A172 (cell line): ENCODE data around the gene SDR42E1. TPM values are rescaled to one million over a fixed set of nuclear protein-coding genes. Genes with fewer than 3 reads are reported as not detected.
"Not testable (repeated sequence)": the region's sequence is repeated elsewhere in the genome, so short reads cannot be mapped to it uniquely, and the experiment has no call there.

ENCODE experiments used
- DNase-seq: peaks from one replicate; pipeline ENCODE4 v3.0.0-alpha.2; 2015; ENCODE audit warnings: low spot score
- total RNA-seq: library from RNA; depleted of rRNA; stranded (reverse); fragments of >200 nt; shearing (Covaris generic); gene quantifications from 2 replicates; pipeline ENCODE4 v1.2.3, GENCODE V29; 2014

The SDR42E1 gene
- total RNA-seq, 1 experiment from 2014 or later = 0.03 TPM

DNA sequence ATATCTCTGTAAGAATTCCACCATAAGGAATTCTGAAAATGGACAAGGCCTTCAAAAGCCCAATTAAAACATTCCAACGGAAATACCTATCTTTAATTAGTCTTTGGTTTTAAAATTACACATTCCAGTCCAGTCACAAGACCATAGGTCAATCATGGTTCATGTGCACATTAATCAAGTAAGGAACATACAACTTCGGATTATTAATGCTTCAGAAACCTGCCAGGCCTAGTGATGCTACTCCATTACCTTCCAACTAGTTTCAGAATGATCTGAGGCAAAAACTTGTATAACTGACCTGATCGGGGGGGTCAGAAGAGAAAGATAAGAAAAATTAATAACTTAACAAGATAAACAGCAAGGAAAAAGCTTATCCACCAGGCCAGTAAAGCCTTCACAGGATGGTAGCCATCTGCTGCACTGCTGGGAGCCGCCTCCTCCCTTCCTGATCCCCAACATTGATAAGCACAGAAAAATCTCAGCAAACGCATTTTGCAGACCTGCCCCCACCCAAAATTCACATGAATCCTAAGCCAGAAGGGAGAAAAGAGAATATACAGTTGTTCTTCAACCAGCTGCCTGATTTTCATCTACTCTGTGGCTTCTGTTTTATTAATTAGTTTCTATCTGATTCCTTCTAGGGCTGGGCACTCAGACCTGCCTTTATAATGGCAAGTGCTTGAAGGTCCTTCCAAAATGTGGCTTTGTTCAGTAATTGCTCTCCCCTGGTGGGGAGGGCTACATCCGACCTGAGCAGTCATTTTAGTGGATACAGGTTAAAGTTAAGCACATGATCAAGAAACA, 6.0 kb downstream of the SDR42E1 start:
- peak; percentile 87 for DNase-seq

DNA sequence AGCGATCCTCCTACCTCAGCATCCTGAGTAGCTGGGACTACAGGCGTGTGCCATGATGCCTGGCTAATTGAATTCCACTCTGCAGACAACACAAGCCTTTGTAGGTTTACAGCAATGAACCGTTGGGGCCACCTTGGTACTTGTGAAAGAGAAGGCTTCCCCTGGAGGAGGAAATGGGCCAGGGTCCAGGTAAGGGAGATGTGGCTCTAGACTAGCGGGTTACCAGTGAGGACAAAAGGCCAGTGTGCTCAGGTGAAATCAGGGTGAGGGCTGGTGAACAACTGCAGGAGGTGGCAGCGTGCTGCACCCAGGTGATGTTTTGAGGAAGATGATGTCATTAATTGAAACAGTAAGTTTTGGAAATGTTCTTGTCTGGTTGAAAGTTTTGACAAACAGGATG, 6.7 kb downstream of the SDR42E1 start:
- DNase-seq = no peak

DNA sequence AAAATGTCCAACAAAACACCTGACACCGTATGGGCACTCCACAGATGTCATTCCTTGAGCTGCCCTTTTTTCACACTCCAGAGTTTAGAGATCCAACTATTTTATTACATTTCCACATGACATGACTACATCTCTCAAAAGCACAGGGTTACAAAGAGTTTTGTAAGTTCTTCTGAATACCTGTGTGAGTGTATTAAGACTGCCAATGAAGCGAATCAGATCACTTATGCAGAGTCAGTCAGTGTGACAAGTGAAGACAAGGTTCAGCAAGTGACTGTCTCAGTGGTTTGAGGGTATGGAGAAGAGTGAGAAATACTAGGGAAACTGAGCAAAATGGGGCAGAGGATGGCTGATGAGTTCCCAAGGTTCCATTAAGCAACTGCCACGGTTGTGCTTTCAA, 8.4 kb downstream of the SDR42E1 start:
- DNase-seq = no peak

DNA sequence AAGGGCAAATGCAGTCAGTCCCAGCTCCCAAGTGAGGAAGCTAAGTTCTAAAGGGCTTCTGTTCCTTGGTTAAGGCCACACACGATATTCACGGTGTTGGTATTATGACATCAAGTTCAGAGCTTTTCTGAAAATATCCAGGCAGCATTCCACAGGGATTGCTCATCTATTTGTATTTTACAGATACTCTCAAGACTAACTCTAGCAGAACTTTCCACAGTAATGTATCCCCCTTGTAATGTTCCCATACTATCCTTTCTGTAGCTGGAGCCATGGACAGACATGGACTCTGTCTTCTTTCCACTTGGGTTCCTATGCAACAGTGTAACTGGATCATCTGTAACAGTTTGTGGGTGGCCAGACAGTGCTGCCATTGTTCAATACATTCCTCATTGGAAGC, 13.5 kb downstream of the SDR42E1 start:
- DNase-seq = peak; percentile 85

DNA sequence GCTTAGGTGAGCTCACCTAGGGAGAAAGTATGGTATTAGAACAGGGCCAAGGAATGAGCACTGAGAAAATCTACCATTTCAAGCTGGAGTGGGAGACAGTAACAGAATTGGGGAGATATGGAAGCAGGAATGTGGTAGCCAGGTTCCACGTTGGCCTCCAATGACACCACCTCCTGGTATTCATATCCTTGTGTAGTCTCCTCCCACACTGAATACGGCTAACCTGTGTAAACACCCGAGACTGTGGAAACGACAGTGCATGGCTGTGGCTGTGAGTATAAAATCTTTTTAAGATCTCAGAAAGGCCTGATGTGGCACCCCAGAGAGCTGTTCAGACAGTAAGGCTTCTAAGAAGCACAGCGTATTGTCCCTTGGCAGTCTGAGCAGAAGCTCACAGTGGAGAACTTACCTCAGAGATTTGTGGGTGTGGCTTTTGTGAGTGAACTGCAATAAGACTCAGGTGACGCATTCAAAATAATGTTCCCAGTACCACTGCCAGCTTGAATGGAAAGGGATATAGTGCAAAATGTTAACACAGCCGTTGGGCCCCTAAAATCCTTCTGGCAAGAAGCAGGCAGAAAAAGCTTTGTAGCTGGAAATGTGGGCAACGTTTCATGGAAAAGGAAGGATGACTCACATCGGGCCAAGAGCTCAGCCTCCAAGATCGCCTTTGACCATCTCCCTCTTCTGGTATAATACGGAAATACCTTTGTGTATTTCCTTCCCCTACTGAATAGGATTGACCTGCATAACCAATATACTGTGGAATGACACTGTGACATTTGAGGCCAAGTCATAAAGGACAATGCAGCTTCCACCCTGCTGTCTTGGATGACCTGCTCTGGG, 14.4 kb downstream of the SDR42E1 start:
- DNase-seq = peak; percentile 83

DNA sequence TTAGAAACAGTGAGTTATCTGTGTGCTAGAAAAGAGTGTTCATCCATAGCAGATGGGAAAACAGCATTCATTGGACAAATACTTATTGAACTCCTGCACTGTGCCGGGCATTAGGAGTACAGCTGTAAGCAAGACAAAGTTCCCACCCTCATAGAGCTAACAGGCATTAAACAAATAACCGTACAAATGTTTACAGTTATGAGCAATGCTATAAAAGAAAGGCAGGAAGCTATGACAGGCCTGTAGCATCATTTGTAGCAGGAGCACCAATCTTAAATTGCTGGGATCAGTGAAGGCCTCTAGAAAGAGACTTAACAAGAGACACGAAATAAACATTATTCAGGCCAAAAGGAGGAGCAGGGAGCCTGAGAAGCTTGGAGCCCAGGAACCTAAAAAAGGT, 15.6 kb downstream of the SDR42E1 start:
- DNase-seq = no peak

DNA sequence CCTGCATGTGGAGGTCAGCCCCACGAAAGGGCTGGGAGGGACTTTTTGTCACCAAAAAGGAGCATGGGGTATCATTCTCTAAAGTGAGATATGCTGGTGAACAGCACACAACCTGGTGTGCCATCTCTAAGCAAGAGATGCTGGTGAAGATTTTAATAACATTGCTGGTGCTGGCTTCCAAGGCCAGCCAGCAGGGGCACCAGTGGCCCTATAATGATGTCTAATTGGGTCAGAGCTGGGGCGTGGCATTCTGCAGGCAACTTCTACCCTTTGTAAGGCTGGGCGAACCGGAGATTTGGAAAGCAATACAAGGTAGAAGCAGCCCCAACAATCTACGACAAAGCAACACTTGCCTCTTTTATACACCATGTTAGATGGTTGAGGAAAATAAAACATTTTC, 16.8 kb downstream of the SDR42E1 start:
- no peak for DNase-seq

DNA sequence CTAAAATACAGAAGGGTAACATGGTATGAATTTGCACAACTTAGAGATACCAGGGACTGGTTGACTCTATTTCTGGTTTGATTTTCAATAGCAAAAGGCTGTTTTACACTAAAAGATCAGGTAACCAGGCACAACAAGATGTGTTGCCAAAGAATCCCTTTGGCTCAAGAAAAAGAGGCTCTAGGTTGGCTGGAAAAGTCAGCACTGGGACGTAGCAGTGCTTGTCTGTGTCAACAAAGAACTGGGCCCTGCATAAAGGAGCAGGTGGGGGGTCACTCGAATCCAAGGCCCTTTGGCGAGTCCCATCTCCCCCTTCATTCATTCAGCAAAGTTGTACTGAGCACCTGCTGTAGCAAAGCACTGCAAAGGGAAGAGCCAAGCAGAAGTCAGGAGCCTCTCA, 18.4 kb downstream of the SDR42E1 start:
- DNase-seq = no peak

DNA sequence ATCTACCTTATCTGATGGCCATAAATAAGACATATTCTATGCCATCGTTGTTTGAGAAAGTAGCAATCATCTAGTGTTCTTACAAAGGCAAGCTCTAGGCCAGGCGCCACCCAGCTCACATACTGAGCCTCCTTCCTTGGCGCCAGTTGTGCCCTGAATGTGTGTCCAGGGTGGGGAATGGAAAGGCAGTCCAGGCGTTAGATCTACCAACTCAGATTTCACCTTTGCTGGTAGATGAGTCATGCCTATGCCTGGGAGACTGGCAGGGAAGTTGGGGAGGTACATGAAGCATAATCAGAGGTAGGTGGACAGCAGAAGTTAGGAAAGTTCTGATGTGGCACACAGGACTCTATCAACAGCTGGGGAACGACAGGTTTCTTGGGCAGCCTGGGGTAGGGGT, 23.6 kb downstream of the SDR42E1 start:
- DNase-seq = no peak

DNA sequence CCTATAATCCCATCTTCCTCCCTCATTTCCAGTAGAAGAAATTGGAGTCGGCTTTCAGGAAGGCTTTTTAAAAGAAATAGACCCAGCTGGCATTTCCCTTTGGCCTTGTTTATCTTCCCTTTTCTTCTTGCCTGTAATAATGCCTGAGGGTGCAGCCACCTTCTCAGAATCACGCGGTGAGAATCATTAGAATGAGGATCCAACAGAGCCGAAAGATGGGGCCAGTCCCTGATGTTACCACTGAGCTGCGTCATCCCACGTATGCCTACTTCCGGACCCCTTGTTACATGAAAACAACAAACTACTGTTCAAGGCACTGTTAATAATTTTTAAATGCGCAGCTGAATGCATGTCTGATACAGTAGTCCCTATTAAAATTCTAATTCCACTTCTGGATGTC, 24.1 kb downstream of the SDR42E1 start:
- DNase-seq = no peak

DNA sequence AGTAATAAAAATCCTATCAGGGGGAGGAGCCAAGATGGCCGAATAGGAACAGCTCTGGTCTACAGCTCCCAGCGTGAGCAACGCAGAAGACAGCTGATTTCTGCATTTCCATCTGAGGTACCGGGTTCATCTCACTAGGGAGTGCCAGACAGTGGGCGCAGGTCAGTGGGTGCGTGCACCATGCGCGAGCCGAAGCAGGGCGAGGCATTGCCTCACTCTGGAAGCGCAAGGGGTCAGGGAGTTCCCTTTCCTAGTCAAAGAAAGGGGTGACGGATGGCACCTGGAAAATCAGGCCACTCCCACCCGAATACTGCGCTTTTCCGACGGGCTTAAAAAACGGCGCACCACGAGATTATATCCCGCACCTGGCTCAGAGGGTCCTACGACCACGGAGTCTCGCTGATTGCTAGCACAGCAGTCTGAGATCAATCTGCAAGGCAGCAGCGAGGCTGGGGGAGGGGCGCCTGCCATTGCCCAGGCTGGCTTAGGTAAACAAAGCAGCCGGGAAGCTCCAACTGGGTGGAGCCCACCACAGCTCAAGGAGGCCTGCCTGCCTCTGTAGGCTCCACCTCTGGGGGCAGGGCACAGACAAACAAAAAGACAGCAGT, 33.8 kb downstream of the SDR42E1 start:
- not testable (repeated sequence) for DNase-seq

DNA sequence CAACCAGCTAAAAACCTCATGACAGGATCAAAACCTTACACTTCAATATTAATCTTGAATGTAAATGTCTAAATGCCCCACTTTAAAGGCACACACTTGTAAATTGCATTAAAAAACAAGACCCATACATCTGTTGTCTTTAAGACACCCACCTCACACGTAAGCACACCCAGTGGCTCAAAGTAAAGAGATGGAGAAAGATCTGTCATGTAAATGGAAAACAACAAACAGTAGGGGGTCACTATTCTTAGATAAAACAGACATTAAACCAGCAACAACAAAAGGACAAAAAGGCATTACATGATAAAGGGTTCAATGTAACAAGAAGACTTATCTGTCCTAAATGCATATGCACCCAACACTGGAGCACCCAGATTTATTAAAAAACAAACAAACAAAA, 35.6 kb downstream of the SDR42E1 start:
- no peak for DNase-seq

DNA sequence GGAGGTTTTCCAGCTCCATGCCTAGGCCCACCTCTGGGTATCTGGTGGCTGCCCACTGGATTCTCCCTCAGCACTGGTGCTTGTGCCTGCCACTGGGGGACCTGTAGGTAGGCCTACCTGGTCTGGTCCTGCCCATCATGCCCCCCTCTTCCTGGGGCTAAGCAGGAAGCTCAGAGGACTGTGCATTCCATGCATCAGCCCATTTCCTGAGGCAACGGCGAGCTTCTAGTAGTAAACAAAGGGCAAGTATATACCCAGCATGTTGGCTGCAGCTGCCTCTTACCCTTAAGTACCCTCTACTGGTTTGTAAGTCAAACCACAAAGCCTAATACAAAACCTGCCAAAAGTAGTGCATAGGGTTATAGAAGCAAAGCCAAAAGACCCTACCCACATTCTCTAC, 37.5 kb downstream of the SDR42E1 start:
- no peak for DNase-seq

DNA sequence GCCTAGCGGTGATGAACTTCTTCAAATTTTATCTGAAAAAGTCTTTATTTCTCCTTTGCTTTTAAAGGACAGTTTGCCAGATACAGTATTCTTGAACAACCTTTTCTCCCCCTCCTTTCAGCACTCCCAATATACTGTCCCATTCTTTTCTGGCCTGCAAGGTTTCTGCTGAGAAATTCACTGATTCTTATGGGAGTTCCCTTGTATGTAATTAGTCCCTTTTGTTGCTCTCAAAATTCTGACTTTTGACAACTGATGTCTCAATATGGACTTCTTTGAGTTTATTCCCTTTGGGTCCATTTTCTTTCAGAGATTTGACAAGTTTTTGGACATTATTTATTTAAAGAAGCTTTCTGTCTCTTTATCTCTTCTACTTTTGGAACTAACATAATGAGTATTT, 39.4 kb downstream of the SDR42E1 start:
- no peak for DNase-seq

DNA sequence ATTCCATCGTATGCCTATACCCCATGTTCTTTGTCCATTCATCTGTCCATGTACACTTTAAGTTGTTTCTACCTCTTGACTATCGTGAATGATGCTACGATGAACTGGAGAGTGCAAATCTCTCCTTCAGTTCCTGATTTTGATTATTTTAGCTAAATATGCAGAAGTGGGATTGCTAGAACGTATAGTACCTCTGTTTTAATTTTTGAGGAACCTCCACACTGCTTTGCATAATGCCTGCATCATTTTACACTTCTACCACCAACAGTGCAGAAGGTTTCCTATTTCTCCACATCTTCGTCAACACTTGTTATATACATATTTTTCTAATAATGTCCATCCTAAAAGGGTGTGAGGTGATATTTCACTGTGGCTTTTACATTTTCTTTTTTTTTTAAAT, 43.9 kb downstream of the SDR42E1 start:
- no peak for DNase-seq

DNA sequence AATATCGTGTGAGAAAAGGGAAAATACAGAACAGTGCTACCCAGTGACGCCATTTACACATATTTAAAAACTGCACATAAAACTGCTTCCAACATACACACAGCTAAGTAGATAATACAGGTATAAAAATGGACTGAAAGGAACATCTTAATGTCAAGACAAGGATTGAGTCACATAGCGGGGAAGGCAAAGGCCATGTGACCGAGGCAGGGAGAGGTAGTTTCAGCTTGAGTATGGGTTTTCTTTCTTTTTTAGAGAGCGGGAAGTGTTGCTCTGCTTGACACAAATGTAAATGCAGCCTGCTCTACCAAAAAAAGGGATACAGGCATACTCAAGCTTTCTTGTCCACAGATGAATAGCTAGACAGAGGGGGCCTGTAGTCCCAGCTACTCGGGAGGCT, 46.5 kb downstream of the SDR42E1 start:
- no peak for DNase-seq

DNA sequence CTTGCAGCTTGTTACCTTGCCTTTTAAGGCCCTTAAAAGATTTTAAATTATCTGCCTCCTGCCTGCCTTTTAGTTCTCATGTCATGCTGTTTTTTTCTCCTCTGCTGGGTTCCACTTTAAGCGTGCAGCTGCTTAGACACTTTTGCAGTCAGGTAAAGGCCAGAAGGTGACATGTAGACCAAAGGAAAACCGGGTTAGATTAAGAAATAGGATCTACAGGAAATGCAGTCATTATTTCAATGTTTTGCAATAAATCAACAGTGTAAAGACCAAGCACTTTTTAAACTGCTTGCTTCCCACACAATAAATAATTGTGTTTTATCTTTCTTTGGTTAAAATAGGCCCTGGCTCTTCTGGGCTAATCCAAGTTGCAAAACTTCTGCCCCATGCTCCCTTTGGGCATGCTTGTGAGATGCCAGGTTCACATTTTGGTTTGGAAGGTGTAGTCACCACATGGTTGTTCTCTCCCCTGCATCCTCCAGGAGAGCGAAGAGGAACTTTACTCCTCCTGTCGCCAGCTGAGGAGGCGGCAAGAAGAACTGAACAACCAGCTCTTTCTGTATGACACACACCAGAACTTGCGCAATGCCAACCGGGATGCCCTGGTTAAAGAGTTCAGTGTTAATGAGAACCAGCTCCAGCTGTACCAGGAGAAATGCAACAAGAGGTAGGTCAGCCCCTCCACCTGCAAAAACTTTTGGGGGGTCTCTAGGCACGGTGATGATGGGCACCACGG, 54.9 kb downstream of the SDR42E1 start:
- no peak for DNase-seq

DNA sequence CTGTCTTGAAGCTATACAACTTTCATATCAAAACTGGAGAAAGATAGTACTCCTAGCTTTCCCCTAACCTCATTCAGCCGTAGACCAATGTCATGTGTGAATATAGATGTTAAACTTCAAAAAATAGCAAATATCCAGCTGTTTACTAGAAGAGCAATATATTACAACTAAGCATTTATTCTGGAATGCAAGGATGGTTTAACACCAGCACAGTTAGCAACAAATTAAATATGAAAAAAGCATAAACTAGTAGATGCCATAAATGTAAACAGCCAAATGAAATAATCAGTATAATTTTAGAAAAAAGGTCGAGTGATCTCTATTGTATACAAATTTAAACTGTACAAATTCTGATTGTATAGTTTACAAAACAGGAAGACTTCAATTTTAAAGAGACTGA, 59.7 kb downstream of the SDR42E1 start:
- no peak for DNase-seq

DNA sequence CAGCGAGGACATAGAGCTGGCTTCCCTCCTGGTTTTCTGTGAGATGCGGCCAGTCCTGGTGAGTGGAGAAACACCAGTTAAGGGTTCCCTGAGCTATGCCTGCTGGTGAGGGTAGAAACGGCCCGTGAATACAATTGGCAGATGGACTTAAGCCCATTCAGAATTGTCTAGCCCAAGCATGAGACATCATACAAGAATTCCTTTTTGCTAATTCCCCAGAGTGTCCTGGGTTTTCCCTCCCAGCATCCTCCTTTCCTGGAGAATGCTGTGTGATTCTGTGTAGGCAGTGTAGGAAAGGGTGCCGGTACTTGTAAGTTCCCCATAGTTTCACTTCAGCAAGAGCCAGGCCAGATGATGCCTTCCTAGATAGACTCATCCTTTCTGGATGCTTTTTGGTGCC, 65.1 kb downstream of the SDR42E1 start:
- DNase-seq = peak; percentile 69

DNA sequence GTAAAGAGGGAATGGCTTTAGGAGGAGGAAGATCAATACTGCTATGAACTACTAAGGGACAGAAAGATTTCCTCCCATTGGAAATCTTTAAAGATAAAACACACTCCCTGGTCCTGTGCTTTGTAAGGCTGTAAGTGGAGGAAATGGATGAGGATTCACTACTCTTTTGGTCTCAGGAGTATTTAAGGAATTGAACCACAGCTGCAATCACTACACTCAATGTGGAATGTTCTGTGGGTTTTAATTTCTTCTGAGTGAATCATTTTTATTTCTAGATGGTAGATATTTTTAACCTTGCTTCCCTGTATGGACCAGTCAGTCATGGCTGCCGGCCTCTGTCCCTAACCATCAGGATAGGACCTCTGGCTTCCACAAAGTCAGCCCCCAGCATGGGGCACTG, 65.6 kb downstream of the SDR42E1 start:
- DNase-seq = peak; percentile 61

DNA sequence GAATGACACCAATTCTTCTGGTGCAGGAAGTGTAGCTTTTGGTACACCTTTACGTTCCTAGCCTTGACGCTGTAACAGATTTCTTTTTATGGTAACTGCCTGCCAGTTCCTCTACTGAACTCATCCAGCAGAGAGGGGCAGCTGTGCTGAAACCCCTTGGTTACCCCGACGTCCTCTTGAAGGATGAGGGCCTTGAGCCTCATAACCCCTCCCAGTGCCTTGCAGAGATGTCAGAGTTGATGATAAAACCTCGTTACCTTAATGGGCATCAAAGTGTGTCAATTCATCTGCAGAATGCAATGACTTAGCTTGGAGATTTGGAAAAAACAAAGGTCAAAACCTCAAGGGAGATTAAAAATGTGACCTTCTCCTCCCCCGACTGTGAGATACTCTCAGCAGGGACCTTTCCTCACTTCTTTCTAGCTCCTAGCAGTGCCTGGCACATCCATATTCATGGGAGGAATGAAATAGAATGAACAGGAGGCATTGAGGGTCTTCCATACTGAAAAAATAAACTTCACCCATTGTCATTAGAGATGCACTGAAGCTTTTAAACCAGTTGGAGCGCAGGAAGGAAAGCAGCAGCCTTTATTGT, 69.2 kb downstream of the SDR42E1 start:
- DNase-seq = no peak
